ENCODE measurements around the gene SLAMF9. TPM values are rescaled to one million over a fixed set of nuclear protein-coding genes. Genes with fewer than 3 reads are reported as not detected.
A peak's percentile ranks its signal among the peaks of the same experiment; 100 is the strongest.

The SLAMF9 gene
- total RNA-seq, 5 donors from 2014 or later (not counting 1 experiment from before 2014, with no cell fraction given), result not detected

DNA sequence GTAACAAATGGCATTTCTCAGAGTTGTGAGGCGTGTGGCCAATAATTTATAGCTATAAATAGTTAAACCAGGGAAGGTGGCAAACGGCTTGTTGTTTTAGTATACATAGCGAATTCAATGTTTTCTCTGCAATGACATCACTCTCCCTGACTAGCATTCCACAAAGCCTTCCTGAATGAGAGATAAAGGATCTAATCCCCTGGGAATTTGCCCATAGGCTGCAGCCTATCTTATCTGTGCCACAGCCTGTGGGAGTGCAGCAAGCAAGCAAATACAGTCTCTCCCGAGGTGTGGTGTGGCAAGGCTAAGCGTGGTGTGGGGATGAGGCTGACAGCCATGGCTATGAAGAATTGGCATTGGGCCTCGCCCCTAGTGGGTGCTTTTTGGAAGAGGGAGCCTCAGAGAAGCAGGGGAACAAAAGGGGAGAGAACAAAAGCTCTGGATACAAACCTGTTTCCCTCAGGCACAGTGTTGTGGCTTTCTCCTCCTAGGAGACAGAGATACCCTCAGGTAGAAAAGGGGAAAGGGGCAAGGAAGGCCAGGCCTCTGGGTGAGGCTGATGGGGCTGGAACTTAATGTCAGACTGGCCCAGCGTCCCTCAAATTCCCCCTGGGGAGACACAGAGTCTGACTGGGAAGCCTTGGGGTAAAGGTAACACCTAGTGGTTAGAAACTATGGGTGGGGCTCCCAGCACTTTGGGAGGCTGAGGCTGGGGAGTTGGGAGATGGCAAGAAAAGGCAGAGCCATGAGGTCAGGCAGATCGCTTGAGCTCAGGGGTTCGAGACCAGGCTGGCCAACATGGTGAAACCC lies 37.6 kb downstream of the SLAMF9 start:
- Mint-ChIP-seq H3K27ac (peak overlapping the region; percentile 70 to 84), H3K9me3 (no peaks in the 10 kb centered on the region), H3K4me3 (no peak overlapping the region), H3K4me1 (peaks cover 74 to 87% (median 86%) of the 10 kb centered on the region in 3 donors), H3K36me3 (peaks cover 44% of the 10 kb centered on the region), H3K27me3 (no peaks in the 10 kb centered on the region)
- Histone ChIP-seq H3K27ac (ENCODE audit: low read length) (no peak overlapping the region), H3K36me3 (ENCODE audit: control insufficient read depth in 2 of 2, extremely low read depth in 1 of 2, insufficient read depth in 1 of 2, low read length in 1 of 2) (peaks cover 18 to 48% of the 10 kb centered on the region in 2 donors), H3K4me1 (ENCODE audit: control insufficient read depth in 1 of 2, extremely low read depth in 1 of 2, insufficient read depth in 2 of 2, low read length in 2 of 2) (peaks cover 14 to 69% of the 10 kb centered on the region in 2 experiments), H3K9me3 (no peaks in the 10 kb centered on the region), H3K4me3 (ENCODE audit: control insufficient read depth in 1 of 2, extremely low read depth in 1 of 2, low read length in 1 of 2) (no peak overlapping the region), H3K27me3 (replicated peaks in 1 of 2; ENCODE audit: control insufficient read depth in 2 of 2, extremely low read depth in 1 of 2, insufficient read depth in 2 of 2, low read length in 1 of 2) (no peaks in the 10 kb centered on the region)
- ATAC-seq (replicated peaks in 1 of 4) (no peak), DNase-seq (no peak)
- POLR2A ChIA-PET, result interaction anchor here in 1 of 2 donors (2.9 kb wide), 1 partner anchor 8 kb away, joined by 16 read pairs; the partner anchor contains the start of gene TAGLN2
- 88% methylated on average over 2 of the region's 9 CpGs for whole genome bisulfite sequencing (ENCODE audit: insufficient coverage)
- CTCF ChIA-PET, result interaction anchor here in 1 of 2 donors (0.7 to 0.9 kb wide), 2 partner anchors 16 to 119 kb away, joined by 3 read pairs; no protein-coding TSS in a partner anchor

GRCh38 chr1:159915571-159916241 lies 38.3 kb downstream of the SLAMF9 start:
- peaks cover 37% of the 10 kb centered on the region for H3K36me3 Mint-ChIP-seq
- no peak overlapping the region for H3K4me3 Mint-ChIP-seq
- ChIA-PET CTCF (interaction anchor here in 1 of 2 donors (0.9 kb wide), 1 partner anchor 118 kb away, joined by 3 read pairs; no protein-coding TSS in a partner anchor), POLR2A (interaction anchor here in 1 of 2 donors (2.9 kb wide), 1 partner anchor 9 kb away, joined by 16 read pairs; the partner anchor contains the start of gene TAGLN2)
- 95% methylated on average over 3 of the region's 5 CpGs for WGBS (ENCODE audit: insufficient coverage)
- H3K4me1 Mint-ChIP-seq, result peaks cover 74 to 87% (median 86%) of the 10 kb centered on the region in 3 donors
- H3K27me3 Mint-ChIP-seq, result no peaks in the 10 kb centered on the region
- no peak overlapping the region for H3K4me3 ChIP-seq (ENCODE audit: control insufficient read depth in 1 of 2, extremely low read depth in 1 of 2, low read length in 1 of 2)
- H3K9me3 Mint-ChIP-seq, result no peaks in the 10 kb centered on the region
- peaks cover 19 to 69% of the 10 kb centered on the region in 2 experiments for H3K4me1 ChIP-seq (ENCODE audit: control insufficient read depth in 1 of 2, extremely low read depth in 1 of 2, insufficient read depth in 2 of 2, low read length in 2 of 2)
- H3K27ac ChIP-seq (ENCODE audit: low read length), result no peak overlapping the region
- ATAC-seq (replicated peaks in 1 of 4), result no peak
- no peaks in the 10 kb centered on the region for H3K27me3 ChIP-seq (replicated peaks in 1 of 2; ENCODE audit: control insufficient read depth in 2 of 2, extremely low read depth in 1 of 2, insufficient read depth in 2 of 2, low read length in 1 of 2)
- H3K27ac Mint-ChIP-seq, result peak overlapping the region; percentile 67 to 70
- no peaks in the 10 kb centered on the region for H3K9me3 ChIP-seq
- DNase-seq, result no peak
- H3K36me3 ChIP-seq (ENCODE audit: control insufficient read depth in 2 of 2, extremely low read depth in 1 of 2, insufficient read depth in 1 of 2, low read length in 1 of 2), result peaks cover 18 to 41% of the 10 kb centered on the region in 2 donors

GRCh38 chr1:159914252-159915018 lies 39.6 kb downstream of the SLAMF9 start:
- Mint-ChIP-seq H3K4me1 (peaks cover 73 to 87% (median 86%) of the 10 kb centered on the region in 3 donors), H3K36me3 (peaks cover 30% of the 10 kb centered on the region), H3K9me3 (no peaks in the 10 kb centered on the region), H3K4me3 (peak overlapping the region in 1 of 3 donors; percentile 63), H3K27ac (peak overlapping the region; percentile 78 to 98), H3K27me3 (no peaks in the 10 kb centered on the region)
- peaks cover 28 to 69% of the 10 kb centered on the region in 2 experiments for H3K4me1 ChIP-seq (ENCODE audit: control insufficient read depth in 1 of 2, extremely low read depth in 1 of 2, insufficient read depth in 2 of 2, low read length in 2 of 2)
- ChIA-PET POLR2A (interaction anchor here (0.7 to 2.9 kb wide), 3 partner anchors 10 to 1299 kb away, joined by 3 to 16 read pairs (median 3); partner anchors contain the start of gene TAGLN2 (in 1 of the 2)), CTCF (interaction anchor here in 1 of 2 donors (1.0 kb wide), 1 partner anchor 9 kb away, joined by 4 read pairs; no protein-coding TSS in a partner anchor)
- H3K27ac ChIP-seq (ENCODE audit: low read length), result no peak overlapping the region
- 89% methylated on average over 3 of the region's 10 CpGs for WGBS (ENCODE audit: insufficient coverage)
- H3K27me3 ChIP-seq (replicated peaks in 1 of 2; ENCODE audit: control insufficient read depth in 2 of 2, extremely low read depth in 1 of 2, insufficient read depth in 2 of 2, low read length in 1 of 2), result no peaks in the 10 kb centered on the region
- H3K36me3 ChIP-seq (ENCODE audit: control insufficient read depth in 2 of 2, extremely low read depth in 1 of 2, insufficient read depth in 1 of 2, low read length in 1 of 2), result peaks cover 18 to 29% of the 10 kb centered on the region in 2 donors
- ATAC-seq (replicated peaks in 1 of 4) (no peak), DNase-seq (no peak)
- no peak overlapping the region for H3K4me3 ChIP-seq (ENCODE audit: control insufficient read depth in 1 of 2, extremely low read depth in 1 of 2, low read length in 1 of 2)
- H3K9me3 ChIP-seq, result no peaks in the 10 kb centered on the region

- peaks cover 28 to 65% of the 10 kb centered on the region in 2 experiments for H3K4me1 ChIP-seq (ENCODE audit: control insufficient read depth in 1 of 2, extremely low read depth in 1 of 2, insufficient read depth in 2 of 2, low read length in 2 of 2)
- Mint-ChIP-seq H3K4me1 (peaks cover 68 to 85% (median 80%) of the 10 kb centered on the region in 3 donors), H3K4me3 (peak overlapping the region in 1 of 3 donors; percentile 63), H3K27ac (peak overlapping the region; percentile 94 to 98), H3K9me3 (no peaks in the 10 kb centered on the region), H3K36me3 (peaks cover 23% of the 10 kb centered on the region), H3K27me3 (no peaks in the 10 kb centered on the region)
- POLR2A ChIA-PET, result interaction anchor here (0.6 to 2.9 kb wide), 3 partner anchors 11 to 1300 kb away, joined by 3 to 16 read pairs (median 3); partner anchors contain the start of gene TAGLN2 (in 1 of the 2)
- 93% methylated on average over 5 of the region's 5 CpGs for WGBS (ENCODE audit: insufficient coverage)
- H3K9me3 ChIP-seq, result no peaks in the 10 kb centered on the region
- H3K27me3 ChIP-seq (replicated peaks in 1 of 2; ENCODE audit: control insufficient read depth in 2 of 2, extremely low read depth in 1 of 2, insufficient read depth in 2 of 2, low read length in 1 of 2), result no peaks in the 10 kb centered on the region
- peaks cover 18 to 21% of the 10 kb centered on the region in 2 donors for H3K36me3 ChIP-seq (ENCODE audit: control insufficient read depth in 2 of 2, extremely low read depth in 1 of 2, insufficient read depth in 1 of 2, low read length in 1 of 2)
- no peak overlapping the region for H3K4me3 ChIP-seq (ENCODE audit: control insufficient read depth in 1 of 2, extremely low read depth in 1 of 2, low read length in 1 of 2)
- CTCF ChIA-PET, result no interaction called here
- no peak for ATAC-seq (replicated peaks in 1 of 4)
- peak overlapping the region; percentile 6 for H3K27ac ChIP-seq (ENCODE audit: low read length)
- DNase-seq, result no peak
Measured at GRCh38 chr1:159913451-159914192, 40.4 kb downstream of the SLAMF9 start.

DNA sequence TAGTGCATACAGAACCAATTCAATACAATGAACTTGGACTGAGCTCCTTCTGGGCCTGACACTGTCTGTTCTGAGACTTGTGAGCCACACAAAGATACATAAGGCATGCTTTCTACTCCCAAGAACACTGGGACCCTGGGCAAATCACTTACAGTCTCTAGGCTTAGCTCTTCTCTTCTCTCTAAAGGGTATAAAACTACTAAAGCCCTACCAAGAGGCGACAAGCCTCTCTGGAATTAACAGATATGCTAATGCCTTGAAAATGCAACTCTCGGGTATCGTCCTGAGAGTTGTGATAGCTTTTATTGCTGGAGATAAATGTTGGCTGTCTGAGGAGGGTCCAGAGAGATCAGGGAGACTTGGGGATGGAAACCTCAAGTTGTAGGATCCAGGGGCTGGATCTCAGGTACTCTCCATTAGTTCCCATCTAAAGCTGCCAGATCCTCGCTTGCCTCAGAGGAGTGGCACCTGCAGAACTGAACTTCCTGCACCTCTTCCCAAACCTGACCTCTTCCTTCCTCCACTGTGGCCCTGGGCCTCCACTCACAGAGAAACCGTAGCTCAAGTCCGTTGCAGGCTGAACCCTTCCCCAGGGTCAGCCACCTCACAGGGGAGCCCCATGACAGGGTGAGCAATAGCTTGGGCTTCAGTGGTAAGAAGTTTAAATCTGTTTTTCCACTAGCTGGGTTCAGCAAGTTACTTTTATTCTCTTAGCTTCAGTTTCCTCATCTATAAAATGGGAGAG lies 42.5 kb downstream of the SLAMF9 start:
- Histone ChIP-seq H3K36me3 (ENCODE audit: control insufficient read depth in 2 of 2, extremely low read depth in 1 of 2, insufficient read depth in 1 of 2, low read length in 1 of 2) (peaks cover 4 to 6% of the 10 kb centered on the region in 2 donors), H3K27me3 (replicated peaks in 1 of 2; ENCODE audit: control insufficient read depth in 2 of 2, extremely low read depth in 1 of 2, insufficient read depth in 2 of 2, low read length in 1 of 2) (no peaks in the 10 kb centered on the region), H3K27ac (ENCODE audit: low read length) (peak overlapping the region; percentile 97), H3K4me1 (ENCODE audit: control insufficient read depth in 1 of 2, extremely low read depth in 1 of 2, insufficient read depth in 2 of 2, low read length in 2 of 2) (peaks cover 28 to 51% of the 10 kb centered on the region in 2 experiments), H3K4me3 (ENCODE audit: control insufficient read depth in 1 of 2, extremely low read depth in 1 of 2, low read length in 1 of 2) (no peak overlapping the region), H3K9me3 (no peaks in the 10 kb centered on the region)
- Mint-ChIP-seq H3K27ac (peak overlapping the region; percentile 94 to 98), H3K4me1 (peaks cover 70 to 84% (median 81%) of the 10 kb centered on the region in 3 donors), H3K9me3 (no peaks in the 10 kb centered on the region), H3K36me3 (peaks cover 11% of the 10 kb centered on the region), H3K27me3 (no peaks in the 10 kb centered on the region), H3K4me3 (peak overlapping the region in 1 of 3 donors; percentile 63)
- WGBS (ENCODE audit: insufficient coverage), result 17% methylated on average over 1 of the region's 6 CpGs
- ChIA-PET POLR2A (interaction anchor here in 1 of 2 donors (0.7 kb wide), 1 partner anchor 348 kb away, joined by 3 read pairs; no protein-coding TSS in a partner anchor), CTCF (interaction anchor here (0.6 to 1.0 kb wide), 3 partner anchors 15 to 171 kb away, joined by 3 to 4 read pairs (median 4); no protein-coding TSS in a partner anchor)
- ATAC-seq (replicated peaks in 1 of 4), result no peak
- peak in 1 of 35 experiments; percentile 35 for DNase-seq

All from T-cell (primary cell).